Measurements from ENCODE around the gene ZMYM2. TPM values are rescaled to one million over a fixed set of nuclear protein-coding genes. Genes with fewer than 3 reads are reported as not detected.

The ZMYM2 gene
- total RNA-seq, 2 experiments from 2014 or later, result 79.2 to 82.0 TPM

- Mint-ChIP-seq H3K4me1 (ENCODE audit: low read depth) (no peaks in the 10 kb centered on the region), H3K9me3 (no peaks in the 10 kb centered on the region), H3K27me3 (peaks cover 32% of the 10 kb centered on the region), H3K36me3 (ENCODE audit: low read depth) (no peaks in the 10 kb centered on the region), H3K27ac (no peak overlapping the region), H3K4me3 (no peak overlapping the region)
- no peak for TF ChIP-seq CTCF (IDR thresholded peaks at IDR 0.05)
- intact Hi-C loops (cut with micrococcal nuclease), result no loop called here
- no peak for ATAC-seq
- DNase-seq, result no peak
- POLR2A ChIA-PET, result interaction anchor here (0.7 kb wide), 1 partner anchor 293 kb away, joined by 3 read pairs; no protein-coding TSS in a partner anchor
- CTCF ChIA-PET, result no interaction called here
Observed at GRCh38 chr13:20105161-20105689, 146.7 kb downstream of the ZMYM2 start.

GRCh38 chr13:20106742-20107141 is 148.2 kb downstream of the ZMYM2 start:
- peaks cover 25% of the 10 kb centered on the region for H3K27me3 Mint-ChIP-seq
- DNase-seq, result no peak

GRCh38 chr13:20109037-20109436 is 150.5 kb downstream of the ZMYM2 start:
- peaks cover 11% of the 10 kb centered on the region for H3K27me3 Mint-ChIP-seq
- H3K36me3 Mint-ChIP-seq (ENCODE audit: low read depth), result no peaks in the 10 kb centered on the region
- no peak overlapping the region for H3K27ac Mint-ChIP-seq
- ChIA-PET CTCF (interaction anchor here (1.8 kb wide), 1 partner anchor 9 kb away, joined by 4 read pairs; no protein-coding TSS in a partner anchor), POLR2A (interaction anchor here (0.7 to 1.1 kb wide), 2 partner anchors 12 to 18 kb away, joined by 3 read pairs; no protein-coding TSS in a partner anchor)
- no peaks in the 10 kb centered on the region for H3K4me1 Mint-ChIP-seq (ENCODE audit: low read depth)
- no peaks in the 10 kb centered on the region for H3K9me3 Mint-ChIP-seq
- intact Hi-C loops (cut with micrococcal nuclease), result no loop called here
- H3K4me3 Mint-ChIP-seq, result no peak overlapping the region
- DNase-seq (no peak), ATAC-seq (no peak)
- TF ChIP-seq CTCF (IDR thresholded peaks at IDR 0.05), result no peak

More at GRCh38 chr13:20106742-20107141, 148.2 kb downstream of the ZMYM2 start:
- Mint-ChIP-seq H3K27ac (no peak overlapping the region), H3K36me3 (ENCODE audit: low read depth) (no peaks in the 10 kb centered on the region), H3K9me3 (no peaks in the 10 kb centered on the region), H3K4me1 (ENCODE audit: low read depth) (no peaks in the 10 kb centered on the region), H3K4me3 (no peak overlapping the region)
- ATAC-seq, result no peak
- TF ChIP-seq CTCF (IDR thresholded peaks at IDR 0.05), result no peak
- ChIA-PET CTCF (interaction anchor here (1.3 kb wide), 1 partner anchor 21 kb away, joined by 3 read pairs; no protein-coding TSS in a partner anchor), POLR2A (no interaction called here)
- intact Hi-C loops (cut with micrococcal nuclease), result no loop called here

GRCh38 chr13:20114066-20114610 is 155.6 kb downstream of the ZMYM2 start:
- intact Hi-C loops (cut with micrococcal nuclease), result no loop called here
- DNase-seq, result no peak
- peaks cover 1% of the 10 kb centered on the region for H3K27me3 Mint-ChIP-seq
- H3K36me3 Mint-ChIP-seq (ENCODE audit: low read depth), result no peaks in the 10 kb centered on the region
- ChIA-PET POLR2A (no interaction called here), CTCF (no interaction called here)
- H3K9me3 Mint-ChIP-seq, result no peaks in the 10 kb centered on the region
- TF ChIP-seq CTCF (IDR thresholded peaks at IDR 0.05), result no peak
- peaks cover 2% of the 10 kb centered on the region for H3K4me1 Mint-ChIP-seq (ENCODE audit: low read depth)
- H3K4me3 Mint-ChIP-seq, result no peak overlapping the region
- ATAC-seq, result no peak
- no peak overlapping the region for H3K27ac Mint-ChIP-seq

GRCh38 chr13:20116213-20116612 is 157.7 kb downstream of the ZMYM2 start:
- no peaks in the 10 kb centered on the region for H3K9me3 Mint-ChIP-seq
- intact Hi-C loops (cut with micrococcal nuclease), result no loop called here
- no peak for ATAC-seq
- peaks cover 18% of the 10 kb centered on the region for H3K4me1 Mint-ChIP-seq (ENCODE audit: low read depth)
- no peaks in the 10 kb centered on the region for H3K27me3 Mint-ChIP-seq
- POLR2A ChIA-PET, result no interaction called here
- TF ChIP-seq CTCF (IDR thresholded peaks at IDR 0.05), result no peak
- CTCF ChIA-PET, result interaction anchor here (1.1 to 4.9 kb wide), 3 partner anchors 12 to 48 kb away, joined by 4 to 33 read pairs (median 4); no protein-coding TSS in a partner anchor
- H3K36me3 Mint-ChIP-seq (ENCODE audit: low read depth), result no peaks in the 10 kb centered on the region
- no peak for DNase-seq
- H3K27ac Mint-ChIP-seq, result no peak overlapping the region
- no peak overlapping the region for H3K4me3 Mint-ChIP-seq

All from activated CD8-positive, alpha-beta T cell treated with anti-CD3 and anti-CD28 coated beads for 36 hours (primary cell).